Purkinje cell (primary cell): ENCODE results near the gene LANCL1. TPM values are rescaled to one million over a fixed set of nuclear protein-coding genes. Genes with fewer than 3 reads are reported as not detected.

ENCODE experiments used
- polyA plus RNA-seq: library from polyadenylated mRNA; unstranded; fragments of >200 nt; fragmentation: Nextera tagmentation; gene quantifications from 2 replicates; pipeline ENCODE4 v1.2.1, GENCODE V29; 2014

Gene LANCL1
- 442 and 459 TPM in 2 replicates for polyA plus RNA-seq

GRCh38 chr2:210476194-210477128, at the start of gene LANCL1:
Gene LANCL1, minus strand, starts transcription at chr2:210476759. Its CDS starts 363 bp downstream, at chr2:210476396.

Other genes starting within 250 kb of the LANCL1 start
- gene MYL1, start 161.6 kb downstream of the LANCL1 start, polyA plus RNA-seq: not detected in 2 replicates
- gene CPS1, start 79.8 kb upstream of the LANCL1 start, polyA plus RNA-seq: 0.04 and 2.2 TPM in 2 replicates